NAMALWA (cell line): ENCODE data around the gene CD2.
"Not testable (repeated sequence)": the region's sequence is repeated elsewhere in the genome, so short reads cannot be mapped to it uniquely, and the experiment has no call there.

ENCODE experiments used
- DNase-seq: peaks from one replicate; pipeline ENCODE4 v3.0.0-alpha.2; 2015; ENCODE audit warnings: low spot score

Gene CD2

DNA sequence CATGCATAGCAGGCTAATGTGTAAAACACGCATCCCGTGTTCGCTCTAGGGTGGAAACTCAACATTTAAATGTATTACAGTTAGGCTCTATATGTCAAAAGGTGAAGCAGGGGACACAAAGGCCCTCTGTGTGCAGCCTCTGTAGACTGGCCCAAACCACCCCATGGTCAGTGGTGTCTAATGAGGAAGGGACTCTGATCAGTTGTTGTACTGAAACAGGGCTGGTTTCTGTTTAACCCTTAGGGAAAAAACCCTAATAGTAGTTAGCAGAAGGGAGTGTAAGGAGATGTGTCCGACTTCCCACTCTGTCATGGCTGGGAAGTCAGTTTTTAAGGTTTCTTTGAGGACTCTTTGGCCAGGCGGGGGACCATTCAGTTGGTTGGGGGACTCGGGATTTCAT is 21.5 kb upstream of the CD2 start:
- no peak for DNase-seq

DNA sequence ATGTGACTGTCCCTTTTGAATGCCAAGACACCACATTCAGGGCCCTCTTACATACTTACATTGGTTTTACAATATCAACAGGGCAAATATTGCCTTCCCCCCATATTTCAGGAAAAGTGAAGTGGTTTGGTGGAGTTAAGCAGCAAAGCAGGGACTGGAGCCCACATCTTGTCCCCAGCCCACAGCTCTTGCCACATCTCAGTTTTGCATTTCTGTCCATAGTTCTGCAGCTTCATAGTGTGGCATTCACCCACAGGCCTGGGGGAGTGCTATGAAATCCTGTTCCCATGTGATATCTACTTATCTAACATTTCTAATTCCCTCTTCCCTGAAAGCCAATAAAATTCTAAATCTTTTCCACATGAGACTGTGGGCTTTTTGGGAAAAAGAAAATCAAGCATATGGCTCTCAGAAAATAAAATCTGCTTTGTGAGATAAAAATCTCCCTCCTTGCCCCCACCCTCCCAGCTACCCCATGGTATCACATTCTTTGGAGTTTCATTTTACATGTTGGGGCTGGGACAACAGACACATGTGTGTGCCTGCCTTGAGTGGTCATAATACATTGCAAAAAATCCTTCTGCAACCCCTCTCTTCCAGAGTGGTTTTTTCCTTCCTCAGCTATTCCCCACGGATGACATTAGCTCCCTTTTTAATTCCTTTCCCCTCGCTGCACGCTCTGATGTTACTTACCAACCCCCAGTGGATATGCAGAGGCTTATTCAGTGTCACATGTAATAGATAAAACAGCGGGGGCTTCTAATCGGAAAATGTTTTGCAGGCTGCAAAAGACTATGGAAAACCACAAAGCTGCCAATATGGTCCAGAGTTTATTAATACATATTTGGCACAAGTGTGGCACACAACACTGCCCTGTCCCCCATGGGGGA is 20.5 kb upstream of the CD2 start:
- no peak for DNase-seq

DNA sequence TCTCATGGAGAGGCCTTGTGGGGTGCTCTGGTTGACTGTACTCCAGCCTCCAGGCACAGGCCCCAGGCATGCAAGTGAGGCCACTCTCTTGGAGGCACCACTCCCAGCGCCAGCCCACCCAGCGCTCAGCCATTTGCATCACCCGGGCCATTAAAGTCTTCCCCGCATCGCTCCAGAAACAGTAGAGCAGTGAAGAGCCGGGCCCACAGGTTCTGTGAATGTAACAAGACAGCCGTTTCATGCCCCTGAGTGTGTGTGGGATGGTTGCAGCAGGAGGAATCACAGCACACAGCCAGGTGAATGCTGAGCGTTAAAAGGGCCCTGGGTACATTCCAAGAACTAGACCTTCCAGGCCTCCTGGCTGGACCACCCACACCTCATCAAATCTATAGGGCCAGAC is 19.0 kb upstream of the CD2 start:
- DNase-seq, result no peak

DNA sequence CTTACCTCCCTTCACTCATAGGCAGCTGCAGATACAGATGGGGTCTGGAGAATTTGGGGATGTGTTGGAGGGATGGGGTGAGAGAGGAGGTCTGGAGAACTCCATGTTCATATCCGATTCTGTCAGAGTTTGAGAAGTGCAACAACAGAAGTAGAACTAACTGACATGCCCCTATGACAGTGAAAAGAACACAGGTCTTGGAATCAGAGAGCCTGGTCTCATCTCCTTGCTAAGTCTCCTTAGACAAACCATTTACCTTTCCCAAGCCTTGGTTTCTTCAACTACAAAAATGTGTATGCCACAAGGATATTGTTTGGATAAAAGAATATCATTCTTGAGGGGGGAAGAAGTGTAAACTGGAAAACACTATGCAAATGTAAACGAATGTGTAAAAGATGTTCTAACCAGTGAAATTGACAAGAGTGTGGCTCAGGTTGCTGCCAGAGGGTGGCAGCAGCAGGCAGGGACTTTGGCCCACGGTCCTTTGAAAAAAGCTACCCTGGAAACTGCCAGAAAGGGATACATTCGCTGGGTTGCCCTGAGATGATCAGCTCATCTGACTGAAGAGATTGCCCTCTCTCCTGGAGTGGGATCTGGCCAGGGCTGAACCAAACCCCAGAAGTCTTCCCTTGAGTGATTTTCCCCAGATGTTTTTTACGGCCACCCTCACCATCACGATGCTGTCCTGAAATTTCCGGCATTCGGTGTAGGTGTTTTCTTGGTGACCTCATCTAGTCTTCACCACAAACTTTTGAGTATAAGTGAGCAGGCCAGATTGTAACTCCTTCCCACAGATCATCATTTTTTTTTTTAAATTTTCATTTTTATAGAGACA is 17.0 kb upstream of the CD2 start:
- peak; percentile 60 for DNase-seq

DNA sequence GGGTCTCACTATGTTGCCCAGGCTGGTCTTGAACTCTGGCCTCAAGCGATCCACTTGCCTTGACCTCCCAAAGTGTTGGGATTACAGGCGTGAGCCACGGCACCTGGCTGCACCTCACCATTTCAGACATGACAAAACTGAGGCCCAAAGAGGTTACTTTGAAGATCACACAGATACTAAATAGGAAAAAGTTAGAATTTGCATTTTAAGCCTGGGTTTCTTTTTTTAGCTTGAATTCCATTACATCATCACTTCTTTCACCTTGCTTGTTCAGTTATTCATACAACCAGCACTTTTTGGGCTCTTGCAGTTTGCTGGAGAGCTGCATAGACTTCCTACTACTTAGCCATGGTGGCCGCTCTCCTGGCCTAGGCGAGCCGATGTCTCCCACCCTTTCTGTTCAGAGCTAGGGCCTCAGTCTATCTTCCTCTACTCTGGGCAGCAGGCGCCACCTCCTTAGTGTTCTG is 16.3 kb upstream of the CD2 start:
- DNase-seq, result no peak

DNA sequence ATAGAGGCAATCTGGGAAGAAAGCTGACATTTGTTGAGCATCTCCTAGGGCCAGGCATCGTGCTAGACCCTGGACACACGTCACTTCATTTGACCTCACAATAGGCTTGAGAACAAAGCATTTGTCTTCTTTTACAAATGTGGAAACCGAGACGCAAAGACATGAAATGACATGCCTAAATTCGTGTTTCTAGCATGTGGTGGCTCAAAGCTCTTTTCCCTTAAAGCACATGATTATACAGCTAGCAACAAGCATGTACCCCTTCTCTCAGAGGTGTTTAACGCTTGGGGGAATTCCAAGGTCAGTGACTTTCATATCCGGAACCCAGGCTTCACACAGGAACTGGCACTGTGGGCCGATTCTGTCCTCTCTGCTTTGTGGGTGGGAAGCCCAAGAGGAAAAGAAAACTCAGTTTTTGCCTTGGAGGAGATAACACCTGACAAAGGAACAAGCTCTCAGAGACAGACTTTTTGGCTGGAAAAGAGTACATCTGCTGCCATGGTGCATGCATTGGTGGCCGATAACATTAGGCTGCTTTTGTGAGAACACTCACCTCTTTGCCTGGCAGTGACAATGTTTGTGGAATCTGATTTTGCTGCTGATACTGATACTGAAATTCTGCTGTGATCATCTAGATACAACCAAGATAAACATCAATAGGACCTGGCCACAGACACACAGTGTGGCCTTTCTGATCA is 15.4 kb upstream of the CD2 start:
- DNase-seq, result no peak

DNA sequence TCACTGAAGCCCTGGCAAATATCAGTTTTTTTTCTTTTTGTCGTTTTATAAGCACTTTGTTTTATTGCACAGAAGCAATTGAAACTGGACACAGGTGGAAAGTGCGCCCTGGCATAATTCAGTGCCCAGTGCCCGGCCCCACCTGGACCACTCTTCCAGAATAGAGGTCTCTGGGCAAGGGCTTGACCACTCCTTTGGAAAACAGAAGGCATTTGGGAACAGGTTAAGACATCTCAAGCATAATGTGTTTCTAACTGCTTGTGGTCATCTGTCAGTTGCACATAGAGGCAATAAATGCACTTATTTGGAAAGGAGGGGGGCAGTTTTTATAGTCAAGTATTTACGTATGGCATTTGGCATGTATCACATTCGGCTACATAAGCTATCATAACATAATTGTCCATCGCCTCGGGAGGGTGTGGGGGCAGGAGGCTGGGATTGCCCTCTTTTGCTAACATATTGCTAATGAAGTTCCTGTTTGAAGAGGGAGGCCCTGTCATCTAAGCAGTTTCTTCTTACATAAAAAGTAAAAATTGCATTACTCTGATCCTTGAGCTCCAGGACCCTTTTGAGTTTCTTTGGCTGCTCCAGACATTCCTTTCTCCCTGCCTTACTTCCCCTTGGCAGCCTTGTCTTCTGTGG is 14.7 kb upstream of the CD2 start:
- no peak for DNase-seq

DNA sequence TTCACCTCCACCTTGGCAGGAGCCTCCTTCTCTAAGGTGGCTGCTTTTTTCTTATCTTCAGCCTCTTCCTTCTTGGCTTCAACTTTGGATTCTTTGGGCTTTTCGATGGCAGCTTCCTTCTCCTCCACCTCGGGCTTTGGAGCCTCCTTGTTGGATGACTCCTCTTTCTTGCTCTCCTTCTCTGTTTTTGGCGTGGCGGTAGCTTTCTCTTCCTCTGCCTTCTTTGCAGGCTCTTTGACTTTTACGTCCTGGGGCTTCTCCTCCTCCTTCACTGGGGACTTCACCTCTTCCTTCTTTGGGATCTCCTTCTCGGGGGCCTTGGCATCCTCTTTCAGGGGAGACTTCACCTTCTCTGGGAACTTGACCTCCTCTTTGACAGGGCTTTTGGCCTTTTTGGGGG is 13.9 kb upstream of the CD2 start:
- DNase-seq, result no peak

DNA sequence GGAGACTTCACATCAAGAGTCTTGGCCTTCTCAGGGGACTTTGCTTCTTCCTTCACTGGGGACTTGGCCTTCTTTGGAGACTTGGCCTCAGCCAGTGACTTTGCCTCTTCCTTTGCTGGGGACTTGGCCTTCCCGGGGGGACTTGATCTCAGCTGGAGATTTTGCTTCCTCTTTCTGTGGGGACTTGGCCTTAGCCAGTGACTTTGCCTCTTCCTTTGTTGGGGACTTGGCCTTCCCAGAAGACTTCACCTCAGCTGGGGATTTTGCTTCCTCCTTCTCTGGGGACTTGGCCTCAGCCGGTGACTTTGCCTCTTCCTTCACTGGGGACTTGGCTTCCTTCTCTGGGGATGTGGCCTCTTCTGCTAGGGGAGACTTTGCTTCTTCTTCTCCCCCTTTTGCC is 13.5 kb upstream of the CD2 start:
- no peak for DNase-seq

DNA sequence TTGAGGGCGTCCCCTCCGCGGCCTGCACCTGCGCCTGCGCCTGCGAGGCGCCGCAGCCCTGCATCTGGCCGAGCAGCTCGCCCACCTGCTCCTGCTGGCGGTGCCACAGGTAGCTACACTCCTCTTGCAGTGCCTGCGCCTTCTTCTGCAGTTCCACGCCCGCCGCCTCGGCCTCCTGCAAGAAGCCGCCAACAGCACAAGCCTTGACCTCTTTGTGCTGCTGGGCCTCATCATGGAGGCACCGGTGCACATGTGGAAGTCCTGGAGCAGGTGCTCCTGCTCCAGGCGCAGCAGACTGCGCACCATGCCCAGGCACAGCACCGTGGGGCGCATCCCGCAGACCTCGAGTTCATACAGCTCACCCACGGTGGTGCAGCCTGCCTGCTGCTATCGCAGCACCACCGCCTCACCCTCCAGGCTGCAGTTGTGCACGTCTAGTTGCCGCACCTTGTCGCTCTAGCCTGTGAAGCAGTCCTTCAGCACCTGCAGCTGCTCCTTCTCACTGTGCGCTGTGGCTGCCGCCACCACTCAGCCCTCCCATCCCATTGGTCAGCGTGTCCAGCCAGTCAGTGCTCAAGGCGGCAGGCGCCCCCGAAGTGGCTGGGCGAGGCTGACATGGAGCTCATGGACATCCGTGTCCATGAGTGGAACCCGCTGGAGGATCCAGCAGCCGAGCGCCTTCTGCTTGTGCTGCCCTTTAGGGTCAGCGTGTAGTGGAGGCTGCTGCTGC is 12.2 kb upstream of the CD2 start:
- DNase-seq, result no peak

DNA sequence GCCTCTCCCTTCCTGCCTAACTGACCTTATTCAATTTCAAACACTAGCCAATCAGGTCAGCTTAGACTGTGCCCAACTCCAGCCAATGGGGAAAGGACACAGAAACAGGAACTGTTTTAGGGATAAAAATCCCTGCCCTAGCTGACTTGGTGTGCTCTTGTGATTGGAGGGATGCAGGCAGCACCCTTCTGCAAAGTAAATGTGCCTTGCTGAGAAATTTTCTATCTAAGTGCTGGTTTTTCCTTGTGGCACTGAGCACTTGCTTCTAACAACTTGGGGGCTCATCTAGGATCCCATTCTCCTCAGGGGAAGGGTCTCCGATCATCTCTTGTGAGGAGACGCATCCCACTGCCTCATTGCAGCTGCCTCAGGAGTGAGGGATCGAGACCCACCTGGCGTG is 10.7 kb upstream of the CD2 start:
- no peak for DNase-seq

DNA sequence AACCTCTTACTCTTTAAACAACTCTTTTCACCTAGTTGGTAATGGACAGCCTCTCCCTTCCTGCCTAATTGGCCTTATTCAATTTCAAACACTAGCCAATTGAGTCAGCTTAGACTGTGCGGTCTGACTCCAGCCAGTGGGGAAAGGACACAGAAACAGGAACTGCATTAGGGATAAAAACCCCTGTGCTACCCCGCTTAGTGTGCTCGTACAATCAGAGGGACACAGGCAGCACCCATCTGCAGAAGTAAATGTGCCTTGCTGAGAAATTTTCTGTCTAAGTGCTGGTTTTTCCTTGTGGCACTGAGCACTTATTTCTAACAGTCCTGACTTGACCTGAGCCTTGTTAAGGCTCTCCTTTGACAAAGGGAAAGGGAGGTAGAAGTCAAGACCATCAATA is 6.0 kb upstream of the CD2 start:
- DNase-seq, result no peak

DNA sequence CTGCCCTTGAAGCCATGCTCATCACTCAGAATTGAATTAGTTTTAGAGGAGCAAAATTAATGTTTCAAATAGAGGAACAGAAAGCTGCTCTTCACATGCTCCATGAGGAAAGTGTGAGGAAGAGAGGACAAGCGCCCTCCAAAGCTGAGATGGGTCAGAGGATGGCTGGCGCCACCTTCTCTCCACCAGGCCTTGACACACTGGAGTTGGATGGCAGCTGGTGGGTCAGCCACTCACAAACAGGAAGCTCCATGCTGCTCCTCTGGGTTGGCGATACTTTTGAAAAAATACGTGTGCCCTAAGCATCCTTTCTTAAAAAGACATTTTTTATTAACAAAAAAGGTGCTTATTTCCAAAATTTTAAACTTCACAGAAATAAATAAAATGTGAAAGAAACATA is 3.1 kb upstream of the CD2 start:
- no peak for DNase-seq

DNA sequence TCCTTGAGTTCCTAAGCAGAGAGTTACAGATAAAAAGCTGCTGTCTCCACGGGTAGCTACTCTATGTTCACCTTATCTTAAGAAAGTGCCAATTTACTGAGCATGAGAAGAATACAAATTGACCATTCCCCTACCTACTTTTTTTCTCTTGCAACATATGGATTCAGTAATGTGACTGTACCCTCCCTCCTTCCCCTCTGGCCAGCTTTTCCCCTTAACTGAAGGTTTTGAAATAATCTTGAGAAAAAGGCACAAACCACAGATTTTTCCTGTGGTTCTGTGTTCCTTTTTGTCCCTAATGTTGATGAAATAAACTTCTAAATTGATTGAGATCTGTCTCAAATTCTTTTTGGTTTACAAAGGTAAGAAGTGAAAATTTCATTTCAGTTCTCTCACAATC is 2.6 kb upstream of the CD2 start:
- DNase-seq, result no peak

DNA sequence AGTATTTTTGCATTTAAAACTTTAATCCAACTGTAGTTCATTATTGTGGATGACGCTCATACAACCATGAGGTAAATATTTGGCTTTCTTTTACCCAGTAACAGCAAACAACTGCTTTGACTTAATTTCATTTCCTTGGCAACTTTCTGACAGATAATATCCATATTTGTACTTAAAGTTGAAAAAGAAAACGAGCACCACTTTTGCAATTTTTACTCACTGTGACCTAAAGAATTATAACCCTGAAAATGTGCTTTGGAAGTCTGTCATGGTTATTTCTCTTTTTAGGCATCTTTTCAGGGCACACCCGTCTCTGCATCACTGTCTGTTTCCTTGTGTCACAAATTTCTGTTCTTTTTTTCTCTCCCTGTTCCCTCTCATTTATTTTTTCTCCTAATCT is 918 bp upstream of the CD2 start:
- no peak for DNase-seq

DNA sequence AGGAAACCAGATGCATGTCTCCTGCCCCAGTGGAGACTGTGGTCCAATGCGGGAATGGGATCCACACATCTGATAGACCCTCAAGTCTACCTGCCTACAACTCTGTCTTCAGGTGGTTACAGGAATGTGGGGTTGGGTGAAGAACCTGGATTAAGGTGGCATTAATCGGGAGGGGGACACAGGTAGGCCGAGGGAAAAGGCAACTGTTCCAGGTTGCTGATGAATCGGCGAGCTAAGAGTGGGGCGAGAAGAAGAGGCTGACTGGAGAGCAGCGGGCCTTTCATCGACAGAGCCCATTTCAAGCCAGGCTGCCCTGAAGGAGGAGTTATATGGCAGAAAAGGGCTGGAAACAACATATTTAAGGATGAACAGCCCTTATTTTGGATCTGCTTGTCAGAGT is 836 bp downstream of the CD2 start:
- no peak for DNase-seq

DNA sequence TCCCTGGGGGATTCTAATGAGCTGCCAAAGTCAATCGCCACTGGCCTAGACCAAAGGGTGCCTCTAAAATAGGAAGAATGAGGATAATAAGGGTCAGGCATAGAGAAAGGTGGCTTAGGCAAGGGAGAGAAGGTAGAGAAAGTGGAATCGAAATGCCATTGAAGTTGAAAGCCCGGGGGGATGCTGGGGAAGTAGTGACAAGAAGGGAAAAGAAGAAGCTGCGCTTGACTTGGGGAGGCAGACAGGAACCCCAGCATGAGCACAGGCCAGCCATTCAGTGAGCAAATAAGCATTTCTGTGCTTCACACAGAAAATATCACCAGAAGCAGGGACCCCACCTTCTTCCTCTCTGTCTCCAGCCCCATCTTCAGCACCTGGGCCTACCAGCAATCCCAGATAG is 1.5 kb downstream of the CD2 start:
- DNase-seq, result no peak

DNA sequence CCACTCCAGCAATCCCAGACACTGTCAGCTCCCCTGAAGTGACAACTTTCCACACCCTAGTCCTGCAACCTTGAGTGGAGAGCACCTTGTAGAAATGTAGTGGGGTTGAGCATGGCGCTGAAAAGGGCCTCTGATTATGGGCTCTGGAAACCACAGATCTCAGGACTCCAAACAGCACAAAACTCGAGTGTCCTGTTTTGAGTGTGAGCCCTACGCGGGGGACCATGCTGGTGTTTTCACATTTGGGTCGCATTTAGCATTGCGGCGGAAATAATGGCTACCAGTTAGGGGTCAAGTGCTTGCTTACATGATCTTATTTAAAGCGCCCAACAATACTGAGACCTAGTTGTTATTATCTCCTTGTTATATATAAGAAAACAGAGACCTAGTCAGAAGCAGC is 1.9 kb downstream of the CD2 start:
- DNase-seq, result not testable (repeated sequence)

DNA sequence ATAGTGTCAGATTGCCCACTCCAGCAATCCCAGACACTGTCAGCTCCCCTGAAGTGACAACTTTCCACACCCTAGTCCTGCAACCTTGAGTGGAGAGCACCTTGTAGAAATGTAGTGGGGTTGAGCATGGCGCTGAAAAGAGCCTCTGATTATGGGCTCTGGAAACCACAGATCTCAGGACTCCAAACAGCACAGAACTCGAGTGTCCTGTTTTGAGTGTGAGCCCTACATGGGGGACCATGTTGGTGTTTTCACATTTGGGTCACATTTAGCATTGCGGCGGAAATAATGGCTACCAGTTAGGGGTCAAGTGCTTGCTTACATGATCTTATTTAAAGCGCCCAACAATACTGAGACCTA is 4.2 kb downstream of the CD2 start:
- not testable (repeated sequence) for DNase-seq

DNA sequence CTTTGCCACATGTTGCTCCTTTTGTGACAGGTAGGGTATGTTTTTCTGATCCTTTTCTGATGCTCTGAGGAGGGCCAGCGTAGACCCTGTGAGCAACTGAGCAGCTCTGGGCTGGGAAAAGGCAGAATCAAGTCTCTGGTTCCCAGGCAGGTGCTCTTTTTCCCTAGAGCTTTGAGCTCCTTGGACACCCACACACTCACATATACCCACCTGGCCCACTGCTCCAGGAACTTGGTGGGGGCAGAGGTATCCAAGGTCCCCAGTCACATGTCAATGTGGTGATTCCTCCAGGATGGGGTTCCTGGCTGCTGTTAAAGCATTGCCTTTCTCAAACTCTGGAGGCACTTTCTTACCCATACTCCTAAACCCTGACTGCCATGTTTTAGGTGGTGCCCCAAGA is 5.4 kb downstream of the CD2 start:
- no peak for DNase-seq

DNA sequence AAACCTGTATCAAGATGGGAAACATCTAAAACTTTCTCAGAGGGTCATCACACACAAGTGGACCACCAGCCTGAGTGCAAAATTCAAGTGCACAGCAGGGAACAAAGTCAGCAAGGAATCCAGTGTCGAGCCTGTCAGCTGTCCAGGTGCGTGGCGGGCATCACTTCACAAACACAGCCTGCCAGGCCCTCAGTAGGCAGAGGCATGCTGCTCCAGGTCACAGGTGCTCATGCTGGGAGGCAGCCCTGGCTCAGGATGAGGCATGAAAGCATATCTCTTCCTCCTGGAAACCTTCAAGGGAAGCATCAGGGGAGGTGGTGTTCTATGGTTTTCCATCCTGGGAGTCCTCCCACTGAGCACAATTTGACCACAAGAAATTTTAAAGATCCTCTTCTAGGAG is 6.3 kb downstream of the CD2 start:
- no peak for DNase-seq
